WTC11 (cell line): ENCODE results near the gene PLSCR2. TPM values are rescaled to one million over a fixed set of nuclear protein-coding genes. Genes with fewer than 3 reads are reported as not detected.
"Not testable (repeated sequence)": the region's sequence is repeated elsewhere in the genome, so short reads cannot be mapped to it uniquely, and the experiment has no call there.

Experiments used
- ATAC-seq: fragments of 200-7000 bp; cut with Tn5 transposase; 2 replicates; pipeline ENCODE4 v1.10.0; 2021; ENCODE audit warnings: mild to moderate bottlenecking, moderate library complexity
- CTCF ChIA-PET: fragments of 300-600 bp; sonication (Branson Sonifier 250); formaldehyde crosslinking; loops from one replicate; lab custom pipeline; 2021; ENCODE audit warnings: antibody characterized with exemption; lab: Charles Lee
- POLR2A ChIA-PET: fragments of 350-600 bp; sonication (Branson Sonifier 250); formaldehyde crosslinking; loops from one replicate; lab custom pipeline; 2021; ENCODE audit warnings: antibody characterized with exemption; lab: Charles Lee
- DNase-seq: peaks from one replicate; pipeline ENCODE4 v3.0.0; 2021; ENCODE audit warnings: low spot score
- H3K27ac Mint-ChIP-seq: 2 replicates; pipeline ENCODE4 v1.8.0; 2021; ENCODE audit warnings: mixed read lengths
- H3K27me3 Mint-ChIP-seq: 2 replicates; pipeline ENCODE4 v1.8.0; 2021; ENCODE audit warnings: low read depth, mild to moderate bottlenecking, moderate library complexity, mixed read lengths
- H3K36me3 Mint-ChIP-seq: 2 replicates; pipeline ENCODE4 v1.8.0; 2021; ENCODE audit warnings: mixed read lengths
- H3K4me1 Mint-ChIP-seq: 2 replicates; pipeline ENCODE4 v1.8.0; 2022; ENCODE audit warnings: mixed read lengths
- H3K4me3 Mint-ChIP-seq: 2 replicates; pipeline ENCODE4 v1.8.0; 2021; ENCODE audit warnings: mild to moderate bottlenecking, moderate library complexity, mixed read lengths
- H3K9me3 Mint-ChIP-seq: 2 replicates; pipeline ENCODE4 v1.8.0; 2021; ENCODE audit warnings: mixed read lengths
- AR ChIP-seq: fragments of 250-450 bp; sonication (Bioruptor Pico); IDR thresholded peaks from 2 replicates; pipeline ENCODE4 v1.9.0; 2021; ENCODE audit warnings: mild to moderate bottlenecking
- ATF3 ChIP-seq: sonication (generic); formaldehyde crosslinking; conservative IDR thresholded peaks from 2 replicates; pipeline ENCODE4 v1.8.1; 2022; ENCODE audit warnings: mild to moderate bottlenecking, missing genetic modification reagents
- CBFB ChIP-seq: sonication (generic); formaldehyde crosslinking; IDR thresholded peaks from 2 replicates; pipeline ENCODE4 v1.8.1; 2022; ENCODE audit warnings: mild to moderate bottlenecking, low read depth, missing genetic modification reagents
- CDX4 ChIP-seq: fragments of 250-450 bp; sonication (Bioruptor Pico); IDR thresholded peaks from 2 replicates; pipeline ENCODE4 v1.9.0; 2021; ENCODE audit warnings: moderate library complexity, mild to moderate bottlenecking, inconsistent platforms, borderline replicate concordance
- FOXJ3 ChIP-seq: sonication (generic); formaldehyde crosslinking; IDR thresholded peaks from 2 replicates; pipeline ENCODE4 v1.9.0; 2021; ENCODE audit warnings: missing genetic modification reagents, mild to moderate bottlenecking, borderline replicate concordance
- GABPB1 ChIP-seq: sonication (generic); formaldehyde crosslinking; IDR thresholded peaks from 2 replicates; pipeline ENCODE4 v1.8.1; 2023; ENCODE audit warnings: mild to moderate bottlenecking, missing genetic modification reagents
- GRHL2 ChIP-seq: fragments of 250-450 bp; sonication (Bioruptor Pico); IDR thresholded peaks from 2 replicates; pipeline ENCODE4 v1.8.0; 2022; ENCODE audit warnings: mild to moderate bottlenecking, moderate library complexity; ENCODE audit not compliant: insufficient replicate concordance, severe bottlenecking
- HMGXB4 ChIP-seq: sonication (generic); formaldehyde crosslinking; IDR thresholded peaks from 2 replicates; pipeline ENCODE4 v1.8.1; 2023; ENCODE audit warnings: mild to moderate bottlenecking, moderate library complexity, missing genetic modification reagents
- MAX ChIP-seq: sonication (generic); formaldehyde crosslinking; IDR thresholded peaks from 2 replicates; pipeline ENCODE4 v1.8.0; 2022; ENCODE audit warnings: mild to moderate bottlenecking, missing genetic modification reagents
- MXD4 ChIP-seq: fragments of 250-450 bp; sonication (Bioruptor Pico); IDR thresholded peaks from 2 replicates; pipeline ENCODE4 v1.8.0; 2021; ENCODE audit warnings: mild to moderate bottlenecking, moderate library complexity, borderline replicate concordance
- RELA ChIP-seq: sonication (generic); formaldehyde crosslinking; IDR thresholded peaks from 2 replicates; pipeline ENCODE4 v1.8.1; 2022; ENCODE audit warnings: missing genetic modification reagents, mild to moderate bottlenecking, borderline replicate concordance
- SMAD3 ChIP-seq: sonication (generic); formaldehyde crosslinking; IDR thresholded peaks from 2 replicates; pipeline ENCODE4 v1.8.0; 2022; ENCODE audit warnings: missing genetic modification reagents, mild to moderate bottlenecking, borderline replicate concordance
- SOX15 ChIP-seq: fragments of 250-450 bp; sonication (Bioruptor Pico); IDR thresholded peaks from 2 replicates; pipeline ENCODE4 v1.9.0; 2021; ENCODE audit warnings: mild to moderate bottlenecking
- SP1 ChIP-seq: sonication (generic); formaldehyde crosslinking; conservative IDR thresholded peaks from 2 replicates; pipeline ENCODE4 v1.8.1; 2022; ENCODE audit warnings: missing genetic modification reagents
- ZBTB21 ChIP-seq: sonication (generic); formaldehyde crosslinking; IDR thresholded peaks from 2 replicates; pipeline ENCODE4 v1.8.1; 2023; ENCODE audit warnings: mild to moderate bottlenecking, missing genetic modification reagents, borderline replicate concordance
- ZNF416 ChIP-seq: fragments of 250-450 bp; sonication (Bioruptor Pico); IDR thresholded peaks from 2 replicates; pipeline ENCODE4 v1.9.0; 2021; ENCODE audit warnings: mild to moderate bottlenecking, inconsistent platforms
- total RNA-seq: library from RNA; stranded (reverse); gene quantifications from 3 replicates; pipeline ENCODE4 v1.2.3, GENCODE V29; 2021

Gene PLSCR2
- total RNA-seq, 1 experiment from 2014 or later = 0.39 TPM

- TF ChIP-seq HMGXB4 (CRISPR knock-in tag) (no peak), CDX4 (CRISPR knock-in tag) (no peak), ATF3 (no peak), FOXJ3 (CRISPR knock-in tag) (no peak)
- TF ChIP-seq, all 79 proteins: peak for 0
These were observed 28.8 kb upstream of the PLSCR2 start (continued) for GRCh38 chr3:146498002-146498736.

GRCh38 chr3:146497145-146497843, 27.9 kb upstream of the PLSCR2 start:
- H3K27ac Mint-ChIP-seq, H3K27me3 Mint-ChIP-seq, ATAC-seq, DNase-seq, H3K4me1 Mint-ChIP-seq, POLR2A ChIA-PET, H3K4me3 Mint-ChIP-seq, CTCF ChIA-PET: not testable (repeated sequence)
- Mint-ChIP-seq H3K36me3 (peaks cover 15% of the 10 kb centered on the region; the same call in 1 of the 2 replicates), H3K9me3 (peaks cover 24% of the 10 kb centered on the region)

- ATAC-seq (no peak), DNase-seq (no peak)
- Mint-ChIP-seq H3K27me3 (no peaks in the 10 kb centered on the region), H3K27ac (no peak overlapping the region), H3K9me3 (peaks cover 24% of the 10 kb centered on the region), H3K4me1 (peaks cover 4% of the 10 kb centered on the region; the same call in 1 of the 2 replicates), H3K36me3 (peaks cover 15% of the 10 kb centered on the region; the same call in 1 of the 2 replicates), H3K4me3 (no peak overlapping the region)
- ChIA-PET CTCF (no interaction called here), POLR2A (no interaction called here)
- TF ChIP-seq MXD4 (CRISPR knock-in tag) = no peak
- TF ChIP-seq AR (CRISPR knock-in tag) = no peak
- TF ChIP-seq MAX = no peak
- TF ChIP-seq SP1 = no peak
- TF ChIP-seq GRHL2 (CRISPR knock-in tag) = no peak
- no peak for TF ChIP-seq SOX15
- no peak for TF ChIP-seq ZBTB21 (CRISPR knock-in tag)
- no peak for TF ChIP-seq SMAD3
- TF ChIP-seq GABPB1 = no peak
- no peak for TF ChIP-seq CBFB (CRISPR knock-in tag)
- TF ChIP-seq RELA (CRISPR knock-in tag) = no peak
- no peak for TF ChIP-seq ZNF416
These were observed 27.4 kb upstream of the PLSCR2 start for GRCh38 chr3:146496726-146497125.
